Stromal cell of bone marrow (primary cell): ENCODE data around the gene RBM4.
"Not testable (repeated sequence)": the region's sequence is repeated elsewhere in the genome, so short reads cannot be mapped to it uniquely, and the experiment has no call there.

Experiments
- DNase-seq: peaks from one replicate; pipeline ENCODE4 v3.0.0-alpha.2; 2012; ENCODE audit warnings: low read depth

Gene RBM4

GRCh38 chr11:66617155-66617834, 21.2 kb upstream of the RBM4 start:
- DNase-seq, result no peak

- peak; percentile 55 for DNase-seq
Observed at GRCh38 chr11:66619080-66619554, 19.4 kb upstream of the RBM4 start.

GRCh38 chr11:66624450-66624849, 14.1 kb upstream of the RBM4 start:
- no peak for DNase-seq

GRCh38 chr11:66625041-66625751, 13.3 kb upstream of the RBM4 start:
- DNase-seq, result no peak

DNA sequence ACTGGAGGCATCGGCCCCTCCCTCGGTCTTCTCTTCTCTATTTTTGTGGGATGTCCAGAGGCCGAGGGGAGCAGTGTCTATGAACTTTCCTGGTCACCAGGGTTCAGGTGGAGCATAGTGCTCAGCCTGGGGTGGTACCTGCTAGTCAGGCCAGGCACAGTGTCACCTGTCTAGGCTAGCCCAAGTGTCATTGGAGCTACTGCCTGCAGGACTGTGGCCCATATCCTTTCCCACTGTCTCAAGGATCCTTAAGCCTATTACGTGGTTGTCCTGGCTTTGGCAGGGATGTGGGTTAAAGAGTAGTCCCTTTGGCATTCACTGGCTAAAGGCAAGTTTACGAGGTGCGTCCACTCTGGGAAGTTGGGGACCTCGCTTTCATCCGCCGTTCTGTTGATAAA, 12.8 kb upstream of the RBM4 start:
- DNase-seq, result no peak

- no peak for DNase-seq
Observed at GRCh38 chr11:66626382-66626781, 12.1 kb upstream of the RBM4 start.

GRCh38 chr11:66626926-66627325, 11.6 kb upstream of the RBM4 start:
- DNase-seq, result no peak

DNA sequence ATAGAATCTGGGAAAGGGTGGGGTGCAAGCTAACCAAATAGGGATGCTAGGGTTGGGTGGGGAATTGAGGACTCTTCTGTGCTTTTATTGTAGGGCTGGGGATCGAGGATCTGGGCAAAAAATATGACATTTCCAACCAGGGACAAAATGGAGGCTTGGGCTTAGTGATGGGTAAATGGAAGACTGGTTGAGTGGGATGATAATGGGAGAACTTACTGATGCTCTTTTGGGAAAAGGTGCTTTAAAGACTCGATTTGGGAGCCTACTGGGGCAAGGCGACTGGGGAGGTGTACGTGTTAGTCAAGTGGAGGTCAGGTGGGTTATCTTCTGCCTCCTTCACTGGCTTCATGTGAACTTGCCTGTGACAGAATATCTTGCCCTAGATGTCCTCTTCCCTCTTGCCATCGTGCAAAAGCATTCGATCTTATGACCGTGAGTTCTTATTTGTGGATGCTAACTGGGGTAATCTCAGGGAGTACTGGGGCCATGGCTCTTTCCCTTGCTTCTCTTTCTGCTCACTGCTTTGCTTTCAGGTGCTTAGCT, 10.4 kb upstream of the RBM4 start:
- DNase-seq, result no peak

DNA sequence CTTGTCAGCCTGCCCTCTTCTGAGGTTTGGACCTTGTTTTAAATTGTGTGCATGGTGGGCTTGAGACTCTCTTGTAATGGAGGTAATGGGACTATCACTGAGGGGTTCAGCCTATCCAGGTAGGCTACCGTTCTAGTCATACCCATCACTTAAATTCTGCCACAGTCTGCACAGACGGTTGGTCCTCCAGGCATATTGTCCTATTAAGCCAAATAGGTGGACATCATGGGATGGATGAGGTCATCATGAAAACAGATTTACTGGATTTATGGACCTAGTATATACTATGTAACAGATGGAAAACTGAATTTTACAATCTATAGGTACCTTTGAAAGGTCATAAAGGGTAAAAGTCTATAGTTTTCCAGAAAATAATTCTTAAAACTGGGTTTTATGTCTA, 9.1 kb upstream of the RBM4 start:
- DNase-seq, result no peak

DNA sequence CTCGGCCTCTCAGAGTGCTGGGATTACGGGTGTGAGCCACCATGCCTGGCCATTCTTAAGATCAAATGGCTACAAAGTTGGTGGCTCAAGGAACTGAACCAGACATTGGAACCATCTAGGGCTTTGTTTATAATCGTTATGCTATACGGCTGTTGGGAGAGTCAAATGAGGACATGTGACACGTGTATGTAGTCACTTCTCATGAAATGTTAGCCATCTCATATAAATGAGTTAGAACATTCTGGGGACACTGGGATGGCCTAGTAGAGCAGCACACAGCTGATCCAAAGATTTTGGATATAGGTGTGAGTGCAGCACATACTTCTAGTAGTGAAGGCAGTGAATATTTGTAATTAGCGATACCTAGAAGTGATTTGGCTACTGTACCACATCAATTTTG, 6.6 kb upstream of the RBM4 start:
- DNase-seq, result no peak

DNA sequence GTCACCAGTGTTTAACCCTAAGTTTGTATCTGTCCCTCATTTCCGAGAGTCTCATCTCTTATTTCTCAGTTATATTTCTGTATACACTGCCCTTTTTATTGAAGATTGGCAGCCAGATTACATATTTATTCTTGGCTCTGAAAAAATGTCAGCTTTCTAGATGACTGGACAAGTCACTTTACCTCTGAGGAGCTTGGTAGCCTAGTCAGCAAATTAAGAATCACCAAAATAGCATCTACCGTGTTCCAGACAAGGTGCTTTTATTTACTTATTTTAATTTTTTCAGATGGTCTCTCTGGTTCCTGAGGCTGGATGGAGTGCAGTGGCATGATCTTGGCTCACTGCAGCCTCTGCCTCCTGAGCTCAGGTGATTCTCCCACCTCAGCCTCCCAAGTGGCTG, 5.6 kb upstream of the RBM4 start:
- no peak for DNase-seq

DNA sequence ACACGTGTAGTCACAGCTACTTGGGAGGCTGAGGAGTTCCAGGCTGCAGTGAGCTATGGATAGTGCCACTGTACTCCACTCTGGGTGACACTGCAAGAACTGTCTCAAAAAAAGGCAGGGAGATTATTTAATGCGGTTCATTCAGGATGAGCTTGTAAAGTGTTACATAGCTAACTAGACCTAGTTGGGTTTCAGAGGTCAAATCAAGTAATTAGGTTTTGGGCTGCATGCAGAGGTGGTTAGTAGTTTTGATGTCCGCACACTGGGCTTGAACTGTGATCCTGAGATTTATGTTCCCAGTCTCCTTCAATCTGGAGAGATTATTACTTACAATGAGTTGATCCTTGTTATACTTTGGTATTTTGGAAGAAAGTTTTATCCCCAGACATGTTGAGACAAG, 2.1 kb upstream of the RBM4 start:
- no peak for DNase-seq

DNA sequence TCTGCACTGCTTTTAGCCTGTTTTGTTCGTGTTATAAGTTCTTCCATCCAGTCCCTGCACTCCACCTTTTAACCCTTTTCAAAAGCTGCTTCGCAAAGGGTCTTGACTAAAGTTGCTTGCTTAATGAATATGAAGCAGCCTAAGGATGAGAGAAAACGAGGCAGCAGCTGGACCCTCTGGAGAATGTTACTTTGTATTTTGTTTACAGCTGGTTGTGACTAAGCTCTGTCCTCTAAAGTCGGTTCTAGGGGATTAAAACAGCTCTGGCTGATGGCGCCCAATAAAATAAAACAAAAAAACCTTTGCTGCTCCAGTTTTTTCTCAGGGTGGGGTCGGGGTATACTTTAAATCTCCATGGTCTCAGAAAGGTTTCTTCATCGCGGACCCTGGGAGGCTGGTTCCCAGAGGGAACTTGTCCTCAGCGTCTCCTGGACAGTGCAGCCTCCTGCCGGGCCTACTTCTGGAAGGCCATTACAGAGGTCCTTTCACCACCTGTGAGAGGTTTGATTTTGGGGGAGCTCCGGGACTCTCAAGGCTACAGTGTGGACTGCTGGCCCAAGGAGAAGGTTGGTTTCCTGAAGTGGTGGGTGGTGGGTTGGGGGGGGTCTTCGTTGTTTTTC, 836 bp upstream of the RBM4 start:
- no peak for DNase-seq

GRCh38 chr11:66639066-66639813, 737 bp downstream of the RBM4 start:
- DNase-seq, result peak; percentile 22

DNA sequence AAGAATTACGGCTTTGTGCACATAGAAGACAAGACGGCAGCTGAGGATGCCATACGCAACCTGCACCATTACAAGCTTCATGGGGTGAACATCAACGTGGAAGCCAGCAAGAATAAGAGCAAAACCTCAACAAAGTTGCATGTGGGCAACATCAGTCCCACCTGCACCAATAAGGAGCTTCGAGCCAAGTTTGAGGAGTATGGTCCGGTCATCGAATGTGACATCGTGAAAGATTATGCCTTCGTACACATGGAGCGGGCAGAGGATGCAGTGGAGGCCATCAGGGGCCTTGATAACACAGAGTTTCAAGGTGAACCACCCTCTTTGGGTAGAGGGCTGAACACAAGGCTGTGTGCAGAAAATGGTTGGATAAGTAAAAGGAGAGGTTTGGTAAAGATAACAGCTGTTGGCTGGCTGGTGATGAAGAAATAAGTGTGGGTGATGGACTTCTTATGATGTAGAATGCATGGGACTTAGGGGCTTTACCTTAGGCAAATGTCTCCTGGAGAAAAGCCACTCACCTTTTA, 1.4 kb downstream of the RBM4 start:
- DNase-seq, result not testable (repeated sequence)

- no peak for DNase-seq
Observed at GRCh38 chr11:66641834-66642233, 3.3 kb downstream of the RBM4 start.

GRCh38 chr11:66643745-66644437, 5.4 kb downstream of the RBM4 start:
- DNase-seq, result no peak

GRCh38 chr11:66646828-66647227, 8.3 kb downstream of the RBM4 start:
- no peak for DNase-seq

DNA sequence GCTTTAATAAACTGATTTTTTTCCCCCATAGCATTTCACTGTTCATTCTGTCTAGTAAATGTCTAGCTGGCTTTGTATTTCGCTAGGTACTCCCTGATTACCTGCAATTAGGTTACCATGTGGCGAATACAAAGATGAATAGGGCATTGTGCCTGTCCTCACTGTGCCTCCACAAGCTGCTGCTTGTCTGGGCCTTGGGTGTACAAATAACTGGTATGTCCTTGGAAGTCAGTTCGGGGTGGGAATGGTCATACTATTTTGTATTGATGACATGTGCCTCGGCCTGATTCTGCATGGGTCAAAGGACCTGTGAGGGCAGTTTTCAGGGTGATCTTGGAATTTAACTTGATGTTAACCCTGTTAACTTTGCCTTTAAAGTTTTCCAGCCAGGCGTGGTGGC, 11.4 kb downstream of the RBM4 start:
- DNase-seq, result no peak

GRCh38 chr11:66651016-66651415, 12.5 kb downstream of the RBM4 start:
- DNase-seq, result no peak

DNA sequence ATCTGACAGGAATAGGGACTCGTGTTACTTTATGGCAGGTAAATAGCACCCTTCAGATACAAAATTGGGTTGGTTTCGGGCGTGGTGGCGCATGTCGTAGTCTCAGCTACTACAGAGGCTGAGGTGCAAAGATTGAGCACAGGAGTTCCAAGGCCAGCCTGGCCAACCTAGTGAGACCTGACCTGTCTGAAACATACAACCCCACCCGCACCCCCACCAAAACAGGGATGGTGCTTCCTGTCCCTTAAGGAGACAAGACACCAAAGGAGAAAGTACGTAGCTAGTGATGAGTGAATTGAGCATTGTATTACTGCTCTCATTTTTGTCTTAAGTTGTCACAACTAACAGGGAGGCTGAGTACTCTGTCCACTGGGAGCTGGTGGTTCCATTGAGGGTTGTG, 14.1 kb downstream of the RBM4 start:
- no peak for DNase-seq
